Measurements from ENCODE around the gene ZNF443.
A peak's percentile ranks its signal among the peaks of the same experiment; 100 is the strongest.

Gene ZNF443

DNA sequence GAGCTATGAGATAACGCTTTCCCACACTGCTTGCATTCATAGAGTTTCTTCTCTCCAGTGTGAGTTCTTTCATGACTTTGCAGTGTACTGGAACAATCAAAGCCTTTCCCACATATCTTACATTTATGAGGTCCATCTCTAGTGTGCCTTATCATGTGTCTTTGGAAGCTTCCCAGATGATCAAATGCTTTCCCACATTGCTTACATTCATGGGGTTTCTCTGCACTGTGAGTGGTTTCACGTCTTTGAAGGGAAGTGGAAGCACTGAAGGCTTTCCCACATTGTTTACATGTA, 60.4 kb downstream of the ZNF443 start:
- Histone ChIP-seq H3K9me3 (ENCODE audit: control insufficient read depth, insufficient read depth, low read depth, low read length) (no peaks in the 10 kb centered on the region), H3K4me3 (ENCODE audit: low read depth, low read length) (no peak overlapping the region), H3K36me3 (ENCODE audit: control insufficient read depth in 2 of 2, insufficient read depth in 1 of 2, low read length in 2 of 2) (no peaks in the 10 kb centered on the region), H3K27ac (ENCODE audit: extremely low read depth, low read depth, low read length) (no peak overlapping the region), H3K4me1 (ENCODE audit: control insufficient read depth, insufficient read depth, low read length) (no peaks in the 10 kb centered on the region)
- ChIA-PET CTCF (no interaction called here), POLR2A (no interaction called here)
- TF ChIP-seq ZNF791 (tag by site-specific recombination; IDR thresholded peaks at IDR 0.05) (no peak), ZNF223 (tag by site-specific recombination; IDR thresholded peaks at IDR 0.05) (no peak), ZNF514 (tag by site-specific recombination; IDR thresholded peaks at IDR 0.05) (no peak), MEIS1 (CRISPR knock-in tag; IDR thresholded peaks at IDR 0.05; ENCODE audit: borderline replicate concordance) (no peak), SALL2 (tag by site-specific recombination; IDR thresholded peaks at IDR 0.05; ENCODE audit: borderline replicate concordance) (no peak), KLF7 (tag by site-specific recombination; IDR thresholded peaks at IDR 0.05; ENCODE audit: borderline replicate concordance) (no peak), SETDB1 (IDR thresholded peaks at IDR 0.05; ENCODE audit: insufficient read length, low read length) (peak; percentile 74), ZNF140 (tag by site-specific recombination; IDR thresholded peaks at IDR 0.05) (no peak), KLF17 (tag by site-specific recombination; IDR thresholded peaks at IDR 0.05) (no peak), ZNF623 (tag by site-specific recombination; IDR thresholded peaks at IDR 0.05) (no peak), ZNF274 (IDR thresholded peaks at IDR 0.05; ENCODE audit: low read length) (0 out of 2 replicates have a peak, but pooled peaks have one; percentile 3), ZNF274 (tag by site-specific recombination; IDR thresholded peaks at IDR 0.05; ENCODE audit: borderline replicate concordance) (no peak), ZNF324 (tag by site-specific recombination; IDR thresholded peaks at IDR 0.05) (no peak)
- TF ChIP-seq, protein P1, sequence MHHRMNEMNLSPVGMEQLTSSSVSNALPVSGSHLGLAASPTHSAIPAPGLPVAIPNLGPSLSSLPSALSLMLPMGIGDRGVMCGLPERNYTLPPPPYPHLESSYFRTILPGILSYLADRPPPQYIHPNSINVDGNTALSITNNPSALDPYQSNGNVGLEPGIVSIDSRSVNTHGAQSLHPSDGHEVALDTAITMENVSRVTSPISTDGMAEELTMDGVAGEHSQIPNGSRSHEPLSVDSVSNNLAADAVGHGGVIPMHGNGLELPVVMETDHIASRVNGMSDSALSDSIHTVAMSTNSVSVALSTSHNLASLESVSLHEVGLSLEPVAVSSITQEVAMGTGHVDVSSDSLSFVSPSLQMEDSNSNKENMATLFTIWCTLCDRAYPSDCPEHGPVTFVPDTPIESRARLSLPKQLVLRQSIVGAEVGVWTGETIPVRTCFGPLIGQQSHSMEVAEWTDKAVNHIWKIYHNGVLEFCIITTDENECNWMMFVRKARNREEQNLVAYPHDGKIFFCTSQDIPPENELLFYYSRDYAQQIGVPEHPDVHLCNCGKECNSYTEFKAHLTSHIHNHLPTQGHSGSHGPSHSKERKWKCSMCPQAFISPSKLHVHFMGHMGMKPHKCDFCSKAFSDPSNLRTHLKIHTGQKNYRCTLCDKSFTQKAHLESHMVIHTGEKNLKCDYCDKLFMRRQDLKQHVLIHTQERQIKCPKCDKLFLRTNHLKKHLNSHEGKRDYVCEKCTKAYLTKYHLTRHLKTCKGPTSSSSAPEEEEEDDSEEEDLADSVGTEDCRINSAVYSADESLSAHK (tag by site-specific recombination; IDR thresholded peaks at IDR 0.05), result no peak
- TF ChIP-seq, protein P2, sequence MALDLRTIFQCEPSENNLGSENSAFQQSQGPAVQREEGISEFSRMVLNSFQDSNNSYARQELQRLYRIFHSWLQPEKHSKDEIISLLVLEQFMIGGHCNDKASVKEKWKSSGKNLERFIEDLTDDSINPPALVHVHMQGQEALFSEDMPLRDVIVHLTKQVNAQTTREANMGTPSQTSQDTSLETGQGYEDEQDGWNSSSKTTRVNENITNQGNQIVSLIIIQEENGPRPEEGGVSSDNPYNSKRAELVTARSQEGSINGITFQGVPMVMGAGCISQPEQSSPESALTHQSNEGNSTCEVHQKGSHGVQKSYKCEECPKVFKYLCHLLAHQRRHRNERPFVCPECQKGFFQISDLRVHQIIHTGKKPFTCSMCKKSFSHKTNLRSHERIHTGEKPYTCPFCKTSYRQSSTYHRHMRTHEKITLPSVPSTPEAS (tag by site-specific recombination; IDR thresholded peaks at IDR 0.05), result no peak
- TF ChIP-seq, protein P3, sequence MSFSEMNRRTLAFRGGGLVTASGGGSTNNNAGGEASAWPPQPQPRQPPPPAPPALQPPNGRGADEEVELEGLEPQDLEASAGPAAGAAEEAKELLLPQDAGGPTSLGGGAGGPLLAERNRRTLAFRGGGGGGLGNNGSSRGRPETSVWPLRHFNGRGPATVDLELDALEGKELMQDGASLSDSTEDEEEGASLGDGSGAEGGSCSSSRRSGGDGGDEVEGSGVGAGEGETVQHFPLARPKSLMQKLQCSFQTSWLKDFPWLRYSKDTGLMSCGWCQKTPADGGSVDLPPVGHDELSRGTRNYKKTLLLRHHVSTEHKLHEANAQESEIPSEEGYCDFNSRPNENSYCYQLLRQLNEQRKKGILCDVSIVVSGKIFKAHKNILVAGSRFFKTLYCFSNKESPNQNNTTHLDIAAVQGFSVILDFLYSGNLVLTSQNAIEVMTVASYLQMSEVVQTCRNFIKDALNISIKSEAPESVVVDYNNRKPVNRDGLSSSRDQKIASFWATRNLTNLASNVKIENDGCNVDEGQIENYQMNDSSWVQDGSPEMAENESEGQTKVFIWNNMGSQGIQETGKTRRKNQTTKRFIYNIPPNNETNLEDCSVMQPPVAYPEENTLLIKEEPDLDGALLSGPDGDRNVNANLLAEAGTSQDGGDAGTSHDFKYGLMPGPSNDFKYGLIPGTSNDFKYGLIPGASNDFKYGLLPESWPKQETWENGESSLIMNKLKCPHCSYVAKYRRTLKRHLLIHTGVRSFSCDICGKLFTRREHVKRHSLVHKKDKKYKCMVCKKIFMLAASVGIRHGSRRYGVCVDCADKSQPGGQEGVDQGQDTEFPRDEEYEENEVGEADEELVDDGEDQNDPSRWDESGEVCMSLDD (tag by site-specific recombination; IDR thresholded peaks at IDR 0.05), result no peak

DNA sequence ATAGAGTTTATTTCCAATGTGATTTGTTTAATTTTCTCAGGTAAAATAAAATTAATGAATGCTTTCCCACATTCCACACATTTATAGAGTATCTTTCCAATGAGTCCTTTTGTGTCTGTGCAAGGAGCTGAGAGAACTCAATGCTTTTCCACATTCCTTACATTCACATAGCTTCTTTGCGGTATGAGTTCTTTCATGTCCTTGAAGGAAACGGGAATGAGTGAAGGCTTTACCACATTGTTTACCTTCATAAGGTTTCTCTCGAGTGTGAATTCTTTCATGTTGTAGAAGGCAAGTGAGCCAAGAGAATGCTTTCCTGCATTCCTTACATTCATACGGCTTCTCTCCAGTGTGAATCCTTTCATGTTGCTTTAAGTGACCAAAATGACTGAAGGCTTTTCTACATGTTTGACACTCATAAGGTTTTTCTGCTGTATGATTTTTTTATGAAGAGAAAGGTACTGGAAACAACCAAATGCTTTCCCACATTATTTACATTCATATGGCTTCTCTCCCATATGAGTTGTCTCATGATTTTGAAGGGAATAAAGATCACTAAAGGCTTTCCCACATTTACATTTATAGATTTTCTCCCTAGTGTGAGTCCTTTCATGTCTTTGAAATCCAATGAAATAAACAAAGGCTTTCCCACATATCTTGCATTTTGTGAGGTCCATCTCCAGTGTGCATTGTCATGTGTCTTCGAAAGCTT, 60.9 kb downstream of the ZNF443 start:
- H3K27ac ChIP-seq (ENCODE audit: extremely low read depth, low read depth, low read length), result no peak overlapping the region
- no peaks in the 10 kb centered on the region for H3K36me3 ChIP-seq (ENCODE audit: control insufficient read depth in 2 of 2, insufficient read depth in 1 of 2, low read length in 2 of 2)
- no peaks in the 10 kb centered on the region for H3K4me1 ChIP-seq (ENCODE audit: control insufficient read depth, insufficient read depth, low read length)
- TF ChIP-seq ZNF23 (tag by site-specific recombination; IDR thresholded peaks at IDR 0.05; ENCODE audit: borderline replicate concordance), result no peak
- TF ChIP-seq ZNF221 (tag by site-specific recombination; IDR thresholded peaks at IDR 0.05; ENCODE audit: borderline replicate concordance), result no peak
- no peak for TF ChIP-seq ZNF248 (tag by site-specific recombination; IDR thresholded peaks at IDR 0.05)
- no peak for TF ChIP-seq GLI4 (tag by site-specific recombination; IDR thresholded peaks at IDR 0.05)
- no peak for TF ChIP-seq ZSCAN30 (tag by site-specific recombination; IDR thresholded peaks at IDR 0.05)
- no peak for TF ChIP-seq ZNF354C (tag by site-specific recombination; IDR thresholded peaks at IDR 0.05; ENCODE audit: borderline replicate concordance, low read depth)
- peak; percentile 53; the same call in 1 of the 2 replicates for TF ChIP-seq ZNF274 (IDR thresholded peaks at IDR 0.05; ENCODE audit: low read length)
- TF ChIP-seq ZNF274 (tag by site-specific recombination; IDR thresholded peaks at IDR 0.05; ENCODE audit: borderline replicate concordance), result peak; percentile 79; the same call in 1 of the 2 replicates
- no peak for TF ChIP-seq MEIS1 (CRISPR knock-in tag; IDR thresholded peaks at IDR 0.05; ENCODE audit: borderline replicate concordance)
- peak; percentile 77 for TF ChIP-seq SETDB1 (IDR thresholded peaks at IDR 0.05; ENCODE audit: insufficient read length, low read length)
- peak; percentile 78; the same call in 1 of the 2 replicates for TF ChIP-seq TRIM28 (IDR thresholded peaks at IDR 0.05; ENCODE audit: borderline replicate concordance, low read length)
- no peaks in the 10 kb centered on the region for H3K9me3 ChIP-seq (ENCODE audit: control insufficient read depth, insufficient read depth, low read depth, low read length)
- ChIA-PET CTCF (no interaction called here), POLR2A (no interaction called here)
- H3K4me3 ChIP-seq (ENCODE audit: low read depth, low read length), result no peak overlapping the region

All from HEK293 (cell line).